GM12892 (cell line): ENCODE measurements around the gene DCTN5.

Experiments used
- POLR2A ChIP-seq: IDR thresholded peaks from 2 replicates; pipeline ENCODE4 v1.6.1; 2011; ENCODE audit warnings: low read depth, low read length, control low read depth
- POLR2AphosphoS5 ChIP-seq: IDR thresholded peaks from 2 replicates; pipeline ENCODE4 v1.6.1; 2011; ENCODE audit warnings: low read depth, low read length, control low read depth
- TAF1 ChIP-seq: IDR thresholded peaks from 2 replicates; pipeline ENCODE4 v1.6.1; 2011; ENCODE audit warnings: low read depth, mild to moderate bottlenecking, control low read depth, low read length, borderline replicate concordance

DNA sequence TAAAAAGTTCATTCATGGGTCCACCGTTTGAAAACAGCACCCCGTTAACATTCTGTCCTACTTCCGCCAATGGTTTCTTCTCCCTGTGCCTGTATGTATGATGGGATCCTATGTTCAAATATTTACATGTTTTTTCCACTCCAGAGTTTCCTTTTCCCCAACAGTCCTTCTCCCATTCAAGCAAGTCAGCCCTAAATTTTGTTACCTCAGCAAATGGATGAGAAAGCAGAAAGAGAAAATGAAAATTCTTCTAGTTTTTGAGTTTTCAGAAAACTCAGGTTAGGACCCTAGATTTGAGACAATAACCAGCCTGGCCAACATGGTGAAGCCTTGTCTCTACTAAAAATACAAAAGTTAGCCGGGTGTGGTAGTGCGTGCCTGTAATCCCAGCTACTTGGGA is 75.2 kb downstream of the DCTN5 start:
- TF ChIP-seq POLR2A (no peak), POLR2AphosphoS5 (no peak), TAF1 (no peak)
